Activated naive CD4-positive, alpha-beta T cell treated with anti-CD3 and anti-CD28 coated beads, Interleukin-2, amount 50 U/mL, for 24 hours (primary cell): ENCODE data around the gene MACROD2.

Experiments used
- H3K27ac Mint-ChIP-seq: one replicate; pipeline ENCODE4 v1.8.0; 2021; ENCODE audit warnings: mild to moderate bottlenecking, mixed read lengths
- H3K27me3 Mint-ChIP-seq: one replicate; pipeline ENCODE4 v1.8.0; 2021; ENCODE audit warnings: mixed read lengths
- H3K36me3 Mint-ChIP-seq: one replicate; pipeline ENCODE4 v1.8.0; 2021; ENCODE audit warnings: mixed read lengths
- H3K4me1 Mint-ChIP-seq: one replicate; pipeline ENCODE4 v1.8.0; 2021; ENCODE audit warnings: mixed read lengths
- H3K4me3 Mint-ChIP-seq: one replicate; pipeline ENCODE4 v1.8.0; 2021; ENCODE audit warnings: mild to moderate bottlenecking, mixed read lengths
- H3K9me3 Mint-ChIP-seq: one replicate; pipeline ENCODE4 v1.8.0; 2021; ENCODE audit warnings: mixed read lengths

The MACROD2 gene

DNA sequence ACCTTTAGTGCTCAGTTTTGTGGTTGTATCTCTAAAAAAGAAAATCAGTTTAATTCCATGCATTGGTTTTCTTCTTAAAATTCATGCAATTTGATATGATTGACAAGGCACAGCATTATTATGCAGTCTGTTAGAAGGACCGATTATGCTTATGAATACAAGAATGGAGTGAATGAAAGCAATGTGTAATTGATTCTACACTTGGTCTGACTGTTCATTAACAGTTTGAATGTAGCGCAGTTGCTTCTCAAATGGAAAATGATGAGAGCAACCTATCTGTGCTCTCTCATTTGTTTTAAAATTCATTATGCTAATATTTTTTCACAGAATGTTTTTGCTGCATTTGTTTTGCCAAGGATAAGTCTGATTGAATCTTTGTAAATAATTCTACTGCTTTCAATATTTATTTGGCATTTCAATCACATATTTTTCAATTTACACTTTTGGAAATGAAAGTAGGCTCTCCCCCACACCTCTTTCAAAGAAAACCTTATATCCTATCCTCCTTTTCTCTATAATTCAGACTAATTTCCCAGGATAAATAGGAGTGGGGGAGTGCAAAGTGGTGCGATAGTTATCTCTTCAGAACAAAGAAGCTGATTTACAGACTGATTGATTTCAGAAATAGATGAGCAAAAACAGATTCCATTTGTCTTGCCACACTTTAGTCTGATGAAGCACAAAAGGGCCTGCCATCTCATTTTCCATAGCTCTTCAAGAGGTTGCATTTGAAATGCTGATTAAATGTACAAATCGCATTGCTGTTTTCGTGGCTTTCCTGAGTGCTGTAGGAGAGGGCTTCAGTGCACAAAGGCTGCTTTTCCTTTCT is 1227.4 kb downstream of the MACROD2 start:
- no peaks in the 10 kb centered on the region for H3K27me3 Mint-ChIP-seq

DNA sequence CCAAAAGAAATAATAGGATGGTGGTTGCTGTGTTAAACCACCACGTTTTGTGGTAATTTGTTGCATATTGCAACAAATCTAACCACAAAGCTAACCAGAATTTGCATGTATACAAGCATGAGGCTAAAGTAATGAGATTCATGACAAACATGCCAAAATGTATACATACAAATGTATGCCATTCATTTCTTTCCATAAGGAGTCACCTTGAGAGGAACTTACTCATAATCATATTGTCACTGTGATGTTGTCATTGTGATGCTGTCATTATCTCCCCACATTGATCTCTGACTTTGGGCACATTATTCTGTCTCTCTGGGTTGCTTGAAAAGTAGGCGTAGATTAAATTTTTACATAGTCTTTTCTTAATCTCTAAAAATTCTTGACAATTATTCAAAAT is 1228.9 kb downstream of the MACROD2 start:
- Mint-ChIP-seq H3K4me1 (no peaks in the 10 kb centered on the region), H3K4me3 (no peak overlapping the region), H3K9me3 (peaks cover 5% of the 10 kb centered on the region)

More for the DNA sequence above, 1227.4 kb downstream of the MACROD2 start:
- H3K27ac Mint-ChIP-seq = no peak overlapping the region
- H3K4me1 Mint-ChIP-seq = no peaks in the 10 kb centered on the region
- no peaks in the 10 kb centered on the region for H3K36me3 Mint-ChIP-seq
- no peak overlapping the region for H3K4me3 Mint-ChIP-seq
- H3K9me3 Mint-ChIP-seq = peaks cover 5% of the 10 kb centered on the region

DNA sequence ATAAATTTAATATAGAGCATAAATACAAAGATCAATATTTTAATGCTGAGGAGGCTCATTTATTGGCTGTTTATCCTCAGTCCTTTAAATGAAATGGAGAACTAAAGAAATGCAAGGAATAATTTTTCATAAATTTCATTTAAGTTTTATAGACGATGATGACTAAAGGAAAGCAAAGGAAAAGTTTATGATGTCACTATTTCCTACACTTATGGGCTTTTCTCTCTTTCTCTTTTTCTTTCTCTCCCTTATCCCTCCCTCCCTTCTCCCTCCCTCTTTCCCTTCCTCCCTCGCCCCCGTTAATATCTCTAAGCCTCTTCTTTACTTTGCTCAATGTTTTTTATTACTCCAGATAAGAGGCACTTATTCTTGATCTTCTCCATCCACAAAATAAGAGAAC is 1231.8 kb downstream of the MACROD2 start:
- Mint-ChIP-seq H3K27me3 (no peaks in the 10 kb centered on the region), H3K36me3 (no peaks in the 10 kb centered on the region), H3K9me3 (peaks cover 4% of the 10 kb centered on the region)

More for the DNA sequence above, 1228.9 kb downstream of the MACROD2 start:
- no peaks in the 10 kb centered on the region for H3K27me3 Mint-ChIP-seq
- H3K27ac Mint-ChIP-seq = no peak overlapping the region
- no peaks in the 10 kb centered on the region for H3K36me3 Mint-ChIP-seq

DNA sequence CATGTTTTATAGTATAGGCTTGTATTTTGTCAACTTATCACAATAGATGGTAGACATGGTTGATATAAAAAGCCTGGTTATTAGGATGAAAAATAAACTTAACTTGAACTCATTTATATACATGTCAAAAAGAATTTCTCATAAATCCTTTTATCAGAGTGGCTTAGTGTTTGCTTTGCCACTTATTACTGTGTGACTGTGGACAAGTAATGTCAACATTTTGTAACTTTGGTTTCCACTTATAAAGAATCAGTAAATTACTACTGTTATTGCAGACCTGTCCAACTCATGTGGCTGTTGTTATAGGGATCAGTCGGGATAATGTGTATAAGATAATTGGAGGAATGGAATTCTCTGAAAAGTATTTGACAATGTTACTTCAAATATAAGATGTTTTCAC is 1236.9 kb downstream of the MACROD2 start:
- Mint-ChIP-seq H3K4me1 (no peaks in the 10 kb centered on the region), H3K27ac (no peak overlapping the region), H3K4me3 (no peak overlapping the region), H3K36me3 (no peaks in the 10 kb centered on the region), H3K27me3 (no peaks in the 10 kb centered on the region), H3K9me3 (peaks cover 12% of the 10 kb centered on the region)

More for the DNA sequence above, 1231.8 kb downstream of the MACROD2 start:
- Mint-ChIP-seq H3K4me1 (no peaks in the 10 kb centered on the region), H3K4me3 (no peak overlapping the region), H3K27ac (no peak overlapping the region)

DNA sequence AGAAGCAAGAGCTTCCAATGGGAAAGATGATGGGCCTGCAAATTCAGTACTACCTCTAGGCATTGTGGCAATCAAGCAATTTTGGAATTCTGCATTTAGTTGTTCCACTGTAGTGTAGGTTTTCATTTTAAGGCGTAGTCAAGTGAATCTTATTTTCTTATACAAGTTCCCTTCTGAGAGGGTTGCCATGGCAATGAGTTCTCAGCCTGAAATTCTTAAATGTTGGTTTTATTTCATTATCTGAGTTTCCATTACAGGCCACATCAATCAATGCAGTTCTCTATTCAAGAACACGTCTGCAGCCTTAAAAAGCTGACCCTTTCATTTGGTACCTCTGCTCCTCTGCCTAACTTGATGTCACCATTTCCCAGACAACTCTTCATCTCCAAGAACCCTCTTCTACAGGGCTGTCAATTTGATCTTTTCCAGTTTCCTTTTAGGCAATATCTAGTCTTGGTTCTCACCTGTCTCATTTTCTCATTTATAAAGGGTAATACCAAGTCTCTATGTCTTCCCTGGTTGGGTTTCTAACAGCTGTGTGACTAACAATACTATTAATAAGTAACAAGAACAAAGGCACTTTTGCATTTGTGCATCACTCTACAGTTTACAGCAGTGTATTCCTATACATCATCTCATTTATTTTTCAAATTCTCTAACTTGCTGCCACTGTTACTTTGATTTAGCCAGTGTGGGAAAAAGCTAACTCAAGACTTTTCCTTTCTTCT is 1240.3 kb downstream of the MACROD2 start:
- no peaks in the 10 kb centered on the region for H3K36me3 Mint-ChIP-seq
- no peaks in the 10 kb centered on the region for H3K4me1 Mint-ChIP-seq
- no peaks in the 10 kb centered on the region for H3K27me3 Mint-ChIP-seq
- no peak overlapping the region for H3K4me3 Mint-ChIP-seq
- H3K9me3 Mint-ChIP-seq = peaks cover 12% of the 10 kb centered on the region
- no peak overlapping the region for H3K27ac Mint-ChIP-seq

DNA sequence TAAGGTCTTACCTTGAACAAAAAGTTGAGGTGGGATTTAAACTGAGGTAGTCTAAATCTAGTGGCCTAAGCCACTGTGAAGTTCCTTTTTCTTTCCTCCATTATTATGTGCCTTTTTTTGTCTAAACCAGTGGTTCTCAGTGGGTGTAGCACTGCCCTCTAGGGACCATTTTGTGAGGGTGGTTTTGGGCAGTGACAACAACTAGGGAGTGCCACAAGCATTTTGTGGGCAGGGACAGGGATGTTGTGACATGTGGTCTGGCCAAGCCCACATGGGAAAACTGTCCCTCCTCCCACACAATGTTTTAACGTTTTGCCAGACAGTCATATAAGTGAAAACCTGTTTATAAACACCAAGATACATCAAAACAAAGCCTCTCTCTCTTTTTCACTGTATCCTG is 1241.5 kb downstream of the MACROD2 start:
- Mint-ChIP-seq H3K9me3 (peaks cover 11% of the 10 kb centered on the region), H3K27ac (no peak overlapping the region), H3K36me3 (no peaks in the 10 kb centered on the region), H3K4me3 (no peak overlapping the region), H3K4me1 (no peaks in the 10 kb centered on the region), H3K27me3 (no peaks in the 10 kb centered on the region)

DNA sequence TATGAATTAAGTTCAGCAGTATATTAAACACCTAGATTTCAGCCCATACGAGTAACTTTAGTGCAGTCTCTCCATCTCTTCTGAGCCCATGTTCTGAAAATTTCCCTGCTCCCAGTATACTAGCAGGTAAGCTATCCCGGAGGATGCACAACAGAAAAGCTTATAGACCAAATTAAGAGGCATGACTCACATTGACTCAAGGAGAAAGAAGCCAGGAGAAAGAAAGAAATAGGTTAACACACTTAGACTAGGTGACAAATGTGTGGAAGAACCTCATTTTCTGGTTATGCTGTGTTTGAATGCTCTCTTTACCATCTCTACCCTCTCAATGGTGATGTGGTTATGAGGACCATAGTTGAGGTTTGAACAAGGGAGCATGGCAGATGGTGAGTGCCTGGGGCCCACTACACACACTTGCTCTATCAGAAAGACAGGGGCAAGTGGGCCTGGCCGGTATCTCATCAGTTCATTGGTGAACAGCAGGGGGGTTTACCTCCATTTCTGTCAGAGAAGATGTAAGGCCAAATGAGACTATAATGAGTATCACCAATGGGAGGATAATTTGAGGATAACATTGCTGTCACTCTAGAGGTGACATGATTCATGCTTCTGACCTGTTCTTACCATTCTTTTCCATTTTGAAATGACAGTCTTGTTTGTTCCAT is 1244.4 kb downstream of the MACROD2 start:
- Mint-ChIP-seq H3K27ac (no peak overlapping the region), H3K4me3 (no peak overlapping the region), H3K36me3 (no peaks in the 10 kb centered on the region), H3K27me3 (no peaks in the 10 kb centered on the region), H3K9me3 (peaks cover 5% of the 10 kb centered on the region), H3K4me1 (no peaks in the 10 kb centered on the region)

DNA sequence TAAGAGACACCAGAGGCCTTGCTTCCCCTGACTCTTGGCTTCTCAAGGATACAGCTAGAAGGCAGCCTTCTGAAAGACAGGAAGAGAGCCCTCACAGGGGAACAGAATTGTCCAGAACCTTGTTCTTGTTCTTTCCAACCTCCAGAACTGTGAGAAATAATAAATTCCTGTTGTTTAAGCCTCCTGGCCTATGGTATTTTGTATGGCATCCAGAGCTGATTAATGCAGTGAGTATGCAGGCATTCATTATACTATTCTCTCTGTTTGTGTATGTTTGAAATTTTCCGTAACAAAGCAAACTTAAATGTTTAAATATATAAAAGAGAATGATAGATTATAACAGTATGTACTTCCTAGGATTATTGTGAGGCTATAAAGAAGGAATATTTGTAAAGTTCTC is 1245.5 kb downstream of the MACROD2 start:
- Mint-ChIP-seq H3K36me3 (no peaks in the 10 kb centered on the region), H3K4me1 (no peaks in the 10 kb centered on the region), H3K27ac (no peak overlapping the region), H3K4me3 (no peak overlapping the region), H3K9me3 (peaks cover 4% of the 10 kb centered on the region), H3K27me3 (no peaks in the 10 kb centered on the region)

DNA sequence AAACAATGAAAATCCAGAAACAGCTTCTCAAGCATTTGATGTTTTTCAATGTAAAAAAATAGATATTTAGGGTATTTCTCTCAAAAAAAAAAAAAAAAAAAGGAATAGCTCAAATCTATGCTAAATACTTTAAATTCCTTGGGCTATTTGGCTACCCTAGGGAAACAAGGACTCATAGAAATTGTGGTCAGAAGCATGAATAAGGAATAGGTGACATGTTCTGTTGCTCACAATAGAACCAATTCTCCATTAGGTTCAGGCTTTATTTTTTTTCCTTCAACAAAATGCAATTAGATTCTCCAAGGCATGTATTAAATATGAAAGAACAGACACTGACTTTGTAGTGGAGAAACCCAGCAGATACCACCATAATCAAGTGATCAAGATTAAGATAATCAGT is 1246.4 kb downstream of the MACROD2 start:
- no peaks in the 10 kb centered on the region for H3K27me3 Mint-ChIP-seq
- H3K36me3 Mint-ChIP-seq = no peaks in the 10 kb centered on the region
- no peak overlapping the region for H3K27ac Mint-ChIP-seq
- H3K4me3 Mint-ChIP-seq = no peak overlapping the region
- H3K4me1 Mint-ChIP-seq = no peaks in the 10 kb centered on the region
- H3K9me3 Mint-ChIP-seq = no peaks in the 10 kb centered on the region

DNA sequence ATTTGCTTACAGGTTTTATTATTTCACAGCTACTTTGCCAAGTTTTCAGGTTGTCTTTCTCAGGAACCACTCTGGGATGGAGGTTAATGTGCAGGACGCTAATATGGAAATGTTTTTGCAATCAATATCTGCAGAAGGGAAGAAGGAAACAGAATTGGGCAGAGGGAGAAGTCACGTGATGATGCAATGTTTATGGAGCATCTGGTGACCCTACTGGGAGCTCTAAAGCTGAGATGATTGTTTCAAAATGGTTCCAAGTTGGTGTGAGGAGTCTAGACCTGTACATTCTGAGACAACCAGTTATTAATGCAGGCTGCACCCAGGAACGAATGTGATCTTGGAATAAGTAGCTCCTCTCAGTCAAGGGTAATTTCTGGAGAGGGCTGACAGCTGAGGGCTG is 1247.5 kb downstream of the MACROD2 start:
- no peaks in the 10 kb centered on the region for H3K4me1 Mint-ChIP-seq
- H3K4me3 Mint-ChIP-seq = no peak overlapping the region
- no peaks in the 10 kb centered on the region for H3K27me3 Mint-ChIP-seq
- H3K9me3 Mint-ChIP-seq = no peaks in the 10 kb centered on the region
- no peaks in the 10 kb centered on the region for H3K36me3 Mint-ChIP-seq
- no peak overlapping the region for H3K27ac Mint-ChIP-seq

DNA sequence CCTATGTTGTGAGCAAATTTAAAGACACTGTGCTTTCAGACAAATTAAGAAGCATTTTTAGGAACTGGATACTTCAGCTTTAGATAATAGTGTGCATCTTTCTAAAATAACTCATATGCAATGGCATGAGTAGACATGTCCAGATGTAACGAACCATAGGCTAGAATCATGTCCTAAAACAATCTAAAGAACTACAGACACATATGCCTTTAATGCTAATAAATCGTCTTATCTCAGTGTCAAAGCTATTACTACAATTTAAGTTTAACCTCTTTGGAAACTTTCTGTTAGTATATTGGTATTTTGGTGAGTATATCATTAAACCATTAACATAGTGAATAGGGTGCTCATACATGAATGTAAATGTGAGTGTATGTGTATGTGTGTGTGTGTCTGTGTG is 1250.6 kb downstream of the MACROD2 start:
- H3K36me3 Mint-ChIP-seq = no peaks in the 10 kb centered on the region
- H3K9me3 Mint-ChIP-seq = peaks cover 4% of the 10 kb centered on the region
- no peaks in the 10 kb centered on the region for H3K4me1 Mint-ChIP-seq
- H3K4me3 Mint-ChIP-seq = no peak overlapping the region
- H3K27me3 Mint-ChIP-seq = no peaks in the 10 kb centered on the region
- H3K27ac Mint-ChIP-seq = no peak overlapping the region

DNA sequence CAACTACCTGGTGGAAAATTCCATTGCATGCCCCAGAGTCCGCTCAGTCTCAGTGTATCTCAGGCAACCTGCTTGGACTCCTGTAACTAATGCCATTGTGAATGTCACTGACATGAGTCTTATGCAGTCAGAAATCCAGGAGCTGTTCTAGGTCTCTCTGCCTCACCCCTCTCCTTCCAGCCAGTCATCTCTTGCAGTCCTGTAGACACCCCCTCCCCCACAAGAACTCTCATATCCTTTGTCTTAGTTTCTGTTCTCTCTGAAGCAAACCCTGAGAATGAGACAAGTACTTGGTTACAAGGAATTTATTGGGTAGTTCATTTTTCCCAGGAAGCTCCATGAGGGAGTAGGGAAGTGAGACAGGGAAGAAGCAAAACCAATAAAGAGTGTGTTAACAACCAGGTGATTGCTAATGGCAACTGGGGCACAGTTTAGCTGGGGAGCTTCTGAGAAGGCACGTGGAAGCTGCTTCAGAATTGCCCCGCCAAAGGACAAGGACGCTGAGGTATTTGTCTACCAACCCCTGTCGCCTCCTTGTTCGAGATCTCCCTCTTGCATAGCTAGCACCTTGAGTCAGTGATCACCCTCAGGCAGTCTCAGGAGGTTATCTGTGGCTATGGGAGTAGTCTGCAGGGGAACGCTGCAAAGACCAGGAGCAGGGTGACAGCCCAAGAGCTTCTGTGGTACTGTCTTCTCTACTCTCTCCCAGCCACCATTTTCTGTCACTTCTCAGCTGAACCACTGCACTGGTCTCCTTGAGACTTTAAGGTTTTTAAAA is 1253.5 kb downstream of the MACROD2 start:
- H3K9me3 Mint-ChIP-seq = peaks cover 5% of the 10 kb centered on the region
- no peaks in the 10 kb centered on the region for H3K36me3 Mint-ChIP-seq
- H3K4me3 Mint-ChIP-seq = no peak overlapping the region
- H3K27me3 Mint-ChIP-seq = no peaks in the 10 kb centered on the region
- no peak overlapping the region for H3K27ac Mint-ChIP-seq
- no peaks in the 10 kb centered on the region for H3K4me1 Mint-ChIP-seq

DNA sequence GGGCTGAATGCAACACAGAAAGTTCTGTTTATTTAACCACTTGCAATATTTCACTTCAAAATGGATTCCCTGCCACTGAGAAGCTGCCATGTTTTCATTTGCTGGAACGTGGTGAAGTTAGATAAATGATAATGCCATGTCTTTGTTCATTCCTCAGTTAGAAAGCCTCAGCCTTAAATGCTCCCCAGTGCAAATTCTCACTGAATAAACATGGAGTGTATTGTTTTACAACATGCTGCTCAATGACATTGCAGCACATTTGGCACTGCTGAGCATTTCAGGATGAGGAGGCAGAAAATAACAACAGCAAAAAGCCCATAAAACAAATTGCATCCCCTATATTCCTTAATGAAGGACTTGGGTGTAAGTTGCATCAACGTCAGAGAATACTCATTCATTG is 1255.9 kb downstream of the MACROD2 start:
- H3K27ac Mint-ChIP-seq = no peak overlapping the region
- H3K4me3 Mint-ChIP-seq = no peak overlapping the region
- no peaks in the 10 kb centered on the region for H3K4me1 Mint-ChIP-seq
- no peaks in the 10 kb centered on the region for H3K36me3 Mint-ChIP-seq
- no peaks in the 10 kb centered on the region for H3K27me3 Mint-ChIP-seq
- H3K9me3 Mint-ChIP-seq = peaks cover 8% of the 10 kb centered on the region

DNA sequence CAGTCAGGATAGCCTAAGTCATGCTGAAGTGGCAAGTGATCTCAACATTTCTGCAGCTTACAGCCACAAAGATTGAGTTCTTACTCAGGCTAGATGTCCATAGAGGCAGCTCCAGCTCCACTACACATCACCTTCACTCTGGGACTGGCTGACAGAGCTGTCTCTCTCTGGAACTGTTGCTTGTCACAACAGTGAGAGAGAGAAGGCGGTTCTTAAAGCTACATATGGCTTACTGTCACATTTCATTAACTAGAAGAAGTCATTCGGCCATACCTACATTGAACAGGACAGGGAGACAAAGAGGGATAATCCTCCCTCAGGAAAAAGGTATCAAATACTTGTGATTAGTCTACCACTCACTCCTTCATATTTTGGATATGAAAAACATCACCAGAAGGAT is 1257.0 kb downstream of the MACROD2 start:
- peaks cover 10% of the 10 kb centered on the region for H3K9me3 Mint-ChIP-seq
- H3K27ac Mint-ChIP-seq = no peak overlapping the region
- no peak overlapping the region for H3K4me3 Mint-ChIP-seq
- H3K27me3 Mint-ChIP-seq = no peaks in the 10 kb centered on the region
- H3K36me3 Mint-ChIP-seq = no peaks in the 10 kb centered on the region
- H3K4me1 Mint-ChIP-seq = no peaks in the 10 kb centered on the region

DNA sequence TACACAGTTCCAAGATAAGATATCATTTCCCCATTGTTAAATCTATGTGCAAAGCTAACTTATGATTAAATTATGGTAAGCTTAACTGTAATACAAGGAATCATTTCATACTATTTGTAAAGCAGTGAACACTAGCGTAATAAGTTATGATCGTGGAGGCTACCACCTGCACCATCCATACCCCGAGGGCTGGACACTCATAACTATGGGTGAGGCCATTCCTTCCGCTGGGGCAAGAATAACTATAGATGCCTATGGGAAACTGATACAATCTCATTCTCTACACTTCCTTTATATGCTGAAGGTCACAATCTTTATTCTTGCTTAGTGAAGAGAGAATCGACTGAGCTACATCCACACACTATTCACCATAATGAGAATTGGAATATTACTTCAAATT is 1258.1 kb downstream of the MACROD2 start:
- Mint-ChIP-seq H3K9me3 (peaks cover 10% of the 10 kb centered on the region), H3K27me3 (no peaks in the 10 kb centered on the region), H3K4me1 (no peaks in the 10 kb centered on the region), H3K27ac (no peak overlapping the region), H3K4me3 (no peak overlapping the region), H3K36me3 (no peaks in the 10 kb centered on the region)
